Smooth muscle cell (in vitro differentiated cells): ENCODE results near the gene THSD4. TPM values are rescaled to one million over a fixed set of nuclear protein-coding genes. Genes with fewer than 3 reads are reported as not detected.

ENCODE experiments used
- DNase-seq: peaks from one replicate; lab custom pipeline; 2025; ENCODE audit not compliant: unreplicated experiment; lab: John Stamatoyannopoulos, UW
- H2AFZ ChIP-seq: fragments of 200-600 bp; sonication (generic); 2 replicates; pipeline ENCODE4 v1.6.0; 2016; ENCODE audit warnings: antibody characterized with exemption, low read depth, mild to moderate bottlenecking
- H3F3A ChIP-seq: fragments of 200-600 bp; sonication (generic); 2 replicates; pipeline ENCODE4 v1.6.0; 2017; ENCODE audit warnings: antibody characterized with exemption, low read depth
- H3K27ac ChIP-seq: fragments of 200-600 bp; sonication (generic); 2 replicates; pipeline ENCODE4 v1.5.1; 2016; ENCODE audit warnings: low read depth, mild to moderate bottlenecking
- H3K27me3 ChIP-seq: fragments of 200-600 bp; sonication (generic); 2 replicates; pipeline ENCODE4 v1.6.1; 2016; ENCODE audit warnings: low read depth, mild to moderate bottlenecking
- H3K36me3 ChIP-seq: fragments of 200-600 bp; sonication (generic); 2 replicates; pipeline ENCODE4 v1.5.1; 2016; ENCODE audit warnings: low read depth
- H3K4me1 ChIP-seq: fragments of 200-600 bp; sonication (generic); 2 replicates; pipeline ENCODE4 v1.5.1; 2016; ENCODE audit warnings: low read depth
- H3K4me2 ChIP-seq: fragments of 200-600 bp; sonication (generic); 2 replicates; pipeline ENCODE4 v1.6.0; 2016; ENCODE audit warnings: mild to moderate bottlenecking
- H3K4me3 ChIP-seq: fragments of 200-600 bp; sonication (generic); 2 replicates; pipeline ENCODE4 v1.5.1; 2016; ENCODE audit warnings: mild to moderate bottlenecking
- H3K79me2 ChIP-seq: fragments of 200-600 bp; sonication (generic); 2 replicates; pipeline ENCODE4 v1.6.0; 2016; ENCODE audit warnings: low read depth, mild to moderate bottlenecking
- H3K9ac ChIP-seq: fragments of 200-600 bp; sonication (generic); 2 replicates; pipeline ENCODE4 v1.6.0; 2016; ENCODE audit warnings: low read depth
- H3K9me3 ChIP-seq: fragments of 200-600 bp; sonication (generic); replicated peaks from 2 replicates; pipeline ENCODE4 v1.5.1; 2016; ENCODE audit warnings: low read depth
- H4K20me1 ChIP-seq: fragments of 200-600 bp; sonication (generic); 2 replicates; pipeline ENCODE4 v1.6.0; 2016; ENCODE audit warnings: low read depth
- WGBS: methylation state at CpG from one replicate; pipeline ENCODE4 v1.1.7; 2016; ENCODE audit warnings: low lambda C conversion rate; 5-methylcytosine and 5-hydroxymethylcytosine counted together
- polyA plus RNA-seq: library from polyadenylated mRNA; unstranded; fragments of >200 nt; fragmentation: Nextera tagmentation; extraction: Ambion mirVana; gene quantifications from 2 replicates; pipeline ENCODE4 v1.2.1, GENCODE V29; 2016
- total RNA-seq: library from RNA; depleted of rRNA; stranded (reverse); fragments of >200 nt; gene quantifications from 2 replicates; pipeline ENCODE4 v1.2.3, GENCODE V29; 2014
- TF ChIP-seq, protein P1 (sequence below): fragments of 200-600 bp; sonication (generic); IDR thresholded peaks from 2 replicates; pipeline ENCODE4 v1.5.1; 2017; ENCODE audit warnings: borderline replicate concordance, mild to moderate bottlenecking, antibody characterized with exemption; ENCODE audit not compliant: insufficient read depth, poor library complexity, severe bottlenecking

THSD4 gene
- total and polyA plus RNA-seq, 2 experiments from 2014 or later, result 2.5 to 4.1 TPM

DNA sequence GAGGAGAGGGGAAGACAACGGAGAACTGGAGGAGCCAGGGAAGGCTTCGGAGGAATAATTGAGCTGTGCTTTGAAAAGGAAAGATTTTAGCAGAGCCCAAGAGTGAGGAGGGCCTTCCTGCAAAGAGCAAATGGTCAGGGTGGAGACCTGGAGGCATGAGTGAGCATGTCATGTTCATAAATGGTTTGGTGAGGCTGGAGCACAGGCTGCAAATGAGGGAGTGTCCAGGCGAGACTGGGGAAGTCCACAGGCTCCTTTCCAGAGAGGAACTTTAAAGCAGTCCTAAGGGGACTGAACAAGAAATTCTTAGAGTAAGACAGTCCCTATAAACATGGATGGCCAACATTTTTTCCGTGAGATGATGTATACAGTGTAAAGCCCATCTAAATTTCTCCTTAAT, 108.8 kb downstream of the THSD4 start:
- TF ChIP-seq, protein P1, sequence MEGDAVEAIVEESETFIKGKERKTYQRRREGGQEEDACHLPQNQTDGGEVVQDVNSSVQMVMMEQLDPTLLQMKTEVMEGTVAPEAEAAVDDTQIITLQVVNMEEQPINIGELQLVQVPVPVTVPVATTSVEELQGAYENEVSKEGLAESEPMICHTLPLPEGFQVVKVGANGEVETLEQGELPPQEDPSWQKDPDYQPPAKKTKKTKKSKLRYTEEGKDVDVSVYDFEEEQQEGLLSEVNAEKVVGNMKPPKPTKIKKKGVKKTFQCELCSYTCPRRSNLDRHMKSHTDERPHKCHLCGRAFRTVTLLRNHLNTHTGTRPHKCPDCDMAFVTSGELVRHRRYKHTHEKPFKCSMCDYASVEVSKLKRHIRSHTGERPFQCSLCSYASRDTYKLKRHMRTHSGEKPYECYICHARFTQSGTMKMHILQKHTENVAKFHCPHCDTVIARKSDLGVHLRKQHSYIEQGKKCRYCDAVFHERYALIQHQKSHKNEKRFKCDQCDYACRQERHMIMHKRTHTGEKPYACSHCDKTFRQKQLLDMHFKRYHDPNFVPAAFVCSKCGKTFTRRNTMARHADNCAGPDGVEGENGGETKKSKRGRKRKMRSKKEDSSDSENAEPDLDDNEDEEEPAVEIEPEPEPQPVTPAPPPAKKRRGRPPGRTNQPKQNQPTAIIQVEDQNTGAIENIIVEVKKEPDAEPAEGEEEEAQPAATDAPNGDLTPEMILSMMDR, result no peak
- Histone ChIP-seq H4K20me1 (no peaks in the 10 kb centered on the region), H3K36me3 (no peaks in the 10 kb centered on the region), H3F3A (no peaks in the 10 kb centered on the region), H3K9me3 (no peaks in the 10 kb centered on the region), H3K79me2 (no peaks in the 10 kb centered on the region), H3K27me3 (no peaks in the 10 kb centered on the region), H3K4me2 (no peak overlapping the region), H3K4me1 (peaks cover 16% of the 10 kb centered on the region), H3K4me3 (no peak overlapping the region), H2AFZ (no peak overlapping the region), H3K27ac (no peak overlapping the region), H3K9ac (no peak overlapping the region)
- WGBS, result 72% methylated on average over 4 of the region's 4 CpGs
- no peak for DNase-seq

DNA sequence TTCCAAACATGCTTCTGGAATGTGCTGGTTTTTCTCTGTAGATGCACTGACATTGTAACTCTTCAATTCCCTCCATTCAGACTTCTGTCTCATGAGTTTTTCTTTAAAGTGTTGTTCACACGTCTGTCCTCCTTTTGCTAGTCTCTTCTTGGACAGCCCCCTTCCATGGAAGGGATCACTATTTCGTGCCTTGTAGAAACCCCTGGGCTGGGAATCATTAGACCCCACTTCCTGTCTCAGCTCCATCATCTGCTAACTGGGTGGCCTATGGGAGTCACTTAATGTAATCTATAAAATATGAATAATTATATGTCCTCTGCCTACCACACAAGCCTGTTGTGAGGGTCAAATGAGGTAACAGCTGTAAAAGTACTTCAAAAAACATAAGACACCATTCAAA, 110.6 kb downstream of the THSD4 start:
- 90% methylated on average over 2 of the region's 2 CpGs for WGBS

DNA sequence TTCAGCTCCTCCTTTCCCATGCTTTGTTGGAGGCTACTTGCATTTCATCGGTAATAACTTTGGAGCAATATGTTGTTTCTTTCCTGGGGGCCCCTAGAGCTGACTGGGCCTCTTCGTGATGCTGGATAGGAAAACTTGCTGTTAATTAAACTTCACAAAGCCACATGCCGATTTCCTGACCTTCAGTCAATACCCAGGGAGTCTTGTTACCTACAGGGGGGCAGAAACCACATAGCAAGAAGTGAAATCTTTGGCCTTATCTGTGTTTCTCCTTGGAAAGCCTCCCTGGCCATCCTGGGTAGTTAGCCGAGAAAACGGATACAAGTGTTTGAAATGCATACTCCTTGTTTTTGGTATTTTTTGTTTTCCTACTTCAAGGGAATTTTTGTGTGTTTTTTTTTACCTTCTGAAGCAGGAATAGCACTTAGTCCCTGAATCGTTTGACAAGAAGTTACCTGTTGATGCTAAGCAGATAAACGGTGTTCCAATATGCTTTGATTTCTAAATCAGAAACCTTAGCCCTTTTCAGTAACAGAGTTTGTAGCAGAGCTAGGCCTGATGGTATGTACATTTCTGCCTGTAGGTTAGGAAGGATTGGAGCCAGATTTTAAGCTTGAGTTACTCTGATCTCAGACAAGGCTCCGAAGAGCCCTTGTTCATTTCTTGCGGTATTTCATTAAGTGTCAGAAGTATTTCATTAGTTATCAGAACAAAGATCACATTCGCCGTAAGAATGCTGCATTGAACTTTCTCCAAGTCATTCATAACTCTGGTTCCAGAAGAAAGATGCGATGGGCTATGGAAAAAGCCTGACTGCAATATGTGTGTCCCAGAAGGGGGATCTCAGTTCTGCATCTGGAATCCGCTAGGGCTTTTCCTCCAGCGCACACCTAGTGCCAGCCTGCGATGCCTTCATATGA, 111.5 kb downstream of the THSD4 start:
- Histone ChIP-seq H3K4me3 (no peak overlapping the region), H3K36me3 (no peaks in the 10 kb centered on the region), H3K27ac (no peak overlapping the region), H2AFZ (no peak overlapping the region), H3K9ac (no peak overlapping the region), H3K4me1 (peaks cover 7% of the 10 kb centered on the region), H3K27me3 (no peaks in the 10 kb centered on the region), H4K20me1 (no peaks in the 10 kb centered on the region), H3K4me2 (no peak overlapping the region), H3F3A (no peaks in the 10 kb centered on the region), H3K9me3 (no peaks in the 10 kb centered on the region), H3K79me2 (no peaks in the 10 kb centered on the region)
- TF ChIP-seq, protein P1, result no peak
- DNase-seq, result no peak
- 87% methylated on average over 15 of the region's 15 CpGs for WGBS

More for the DNA sequence above, 110.6 kb downstream of the THSD4 start:
- peaks cover 7% of the 10 kb centered on the region for H3K4me1 ChIP-seq
- H2AFZ ChIP-seq, result no peak overlapping the region
- no peaks in the 10 kb centered on the region for H3K9me3 ChIP-seq
- TF ChIP-seq, protein P1, result no peak
- no peaks in the 10 kb centered on the region for H4K20me1 ChIP-seq
- H3K27ac ChIP-seq, result no peak overlapping the region
- no peaks in the 10 kb centered on the region for H3K79me2 ChIP-seq
- no peaks in the 10 kb centered on the region for H3K36me3 ChIP-seq
- H3K9ac ChIP-seq, result no peak overlapping the region
- DNase-seq, result no peak
- H3K4me2 ChIP-seq, result no peak overlapping the region
- no peaks in the 10 kb centered on the region for H3K27me3 ChIP-seq
- H3K4me3 ChIP-seq, result no peak overlapping the region
- H3F3A ChIP-seq, result no peaks in the 10 kb centered on the region
